ENCODE measurements around the gene PLBD2. TPM values are rescaled to one million over a fixed set of nuclear protein-coding genes. Genes with fewer than 3 reads are reported as not detected.
"Not testable (repeated sequence)": the region's sequence is repeated elsewhere in the genome, so short reads cannot be mapped to it uniquely, and the experiment has no call there.

Gene PLBD2
- total and polyA plus RNA-seq, 10 of the 15 experiments (the other 5 are each of a cell fraction or from before 2014, with no cell fraction given), result 1.4 to 16.6 (median 5.9) TPM

DNA sequence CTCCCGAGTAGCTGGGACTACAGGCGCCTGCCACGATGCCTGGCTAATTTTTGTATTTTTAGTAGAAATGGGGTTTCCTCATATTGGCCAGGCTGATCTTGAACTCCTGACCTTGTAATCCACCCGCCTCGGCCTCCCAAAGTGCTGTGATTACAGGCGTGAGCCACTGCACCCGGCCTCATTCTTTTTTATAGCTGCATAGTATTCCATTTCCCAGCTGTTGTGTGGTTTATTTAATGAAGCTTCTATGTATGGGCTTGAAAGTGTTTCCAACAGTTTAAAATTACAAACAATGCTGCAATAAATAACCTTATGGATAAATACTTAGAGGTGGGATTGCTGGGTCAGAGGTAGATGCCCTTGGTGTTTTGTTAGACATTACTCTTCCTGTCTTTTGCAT, 4.2 kb upstream of the PLBD2 start:
- SMC1A ChIA-PET (ENCODE audit: uncharacterized antibody, unreplicated experiment), result interaction anchor here (1.5 kb wide), 1 partner anchor 19 kb away, joined by 3 read pairs; the partner anchor contains the start of gene SLC8B1
- H3K9ac ChIP-seq (ENCODE audit: control insufficient read depth, insufficient read depth, low read length); DNase-seq (ENCODE audit: low read depth, low spot score); BruUV-seq (replicated peaks); H3K4me2 ChIP-seq (ENCODE audit: control insufficient read depth, insufficient read depth); H3K9me3 ChIP-seq (replicated peaks; ENCODE audit: control insufficient read depth, insufficient read depth, low read length); H2AFZ ChIP-seq (ENCODE audit: control insufficient read depth, low read depth, low read length); RAD21 ChIA-PET (ENCODE audit: unreplicated experiment); ATAC-seq; FAIRE-seq; H3K36me3 ChIP-seq (ENCODE audit: control insufficient read depth in 2 of 2, insufficient read depth in 2 of 2, low read length in 1 of 2); CTCF ChIA-PET; H3K4me1 ChIP-seq (ENCODE audit: control insufficient read depth, insufficient read depth, low read length); H4K20me1 ChIP-seq (ENCODE audit: control insufficient read depth, insufficient read depth); intact Hi-C loops (cut with micrococcal nuclease; ENCODE audit: unreplicated experiment); H3K27ac ChIP-seq (ENCODE audit: control insufficient read depth, insufficient read depth); H3K79me2 ChIP-seq (ENCODE audit: control insufficient read depth, insufficient read depth, low read length); H3K27me3 ChIP-seq (replicated peaks in 1 of 2; ENCODE audit: control insufficient read depth in 2 of 2, insufficient read depth in 2 of 2, low read length in 1 of 2); in situ Hi-C loops (cut with MboI); H3K4me3 ChIP-seq: not testable (repeated sequence)
- WGBS (ENCODE audit: insufficient coverage, insufficient replicate concordance, low lambda C conversion rate, missing lambda C conversion rate), result 68% methylated on average over 7 of the region's 7 CpGs
- POLR2A ChIA-PET, result interaction anchor here (0.5 to 0.8 kb wide), 3 partner anchors 9 to 96 kb away, joined by 3 to 4 read pairs (median 4); no protein-coding TSS in a partner anchor

DNA sequence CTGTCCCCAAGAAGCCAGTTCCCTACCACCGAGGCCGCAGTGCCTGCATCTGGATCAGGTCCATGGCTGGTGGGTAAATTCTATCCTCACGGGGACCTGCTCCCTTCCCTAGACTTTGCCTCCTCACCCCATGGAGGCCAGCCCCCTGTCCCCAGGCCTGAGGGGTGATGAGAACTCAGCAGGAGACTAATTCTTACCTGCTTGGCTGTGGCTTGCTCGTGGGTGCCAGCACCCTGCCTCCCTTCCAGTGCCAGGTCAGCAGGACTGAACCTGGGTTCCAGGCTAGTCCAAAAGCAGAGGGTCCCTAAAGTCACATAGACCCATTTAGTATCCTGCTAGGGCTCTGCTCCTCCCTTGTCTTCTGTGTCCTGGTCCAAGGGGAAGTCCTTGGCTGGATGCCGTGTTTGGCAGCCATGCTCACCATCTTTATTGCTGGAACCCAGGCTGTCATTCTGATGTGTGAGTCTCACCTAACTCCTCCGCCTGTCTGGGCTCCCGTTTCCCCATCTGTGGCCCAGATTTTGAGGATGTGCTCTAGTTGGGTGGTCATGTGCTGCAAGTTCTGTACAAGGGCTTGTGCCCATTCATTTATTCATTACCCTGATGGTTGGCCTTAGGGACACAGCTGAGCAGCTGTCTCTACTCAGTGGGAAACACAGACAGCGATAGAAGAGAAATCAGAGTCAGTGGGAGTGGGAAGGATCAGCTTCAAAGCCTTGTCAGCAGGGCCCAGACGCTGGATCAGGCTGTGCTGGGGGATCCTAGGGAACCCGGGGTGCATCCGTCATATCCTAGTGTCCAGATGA, 949 bp downstream of the PLBD2 start:
- SMC1A ChIA-PET (ENCODE audit: uncharacterized antibody, unreplicated experiment), result interaction anchor here (1.1 to 1.5 kb wide), 2 partner anchors 24 to 32 kb away, joined by 3 to 4 read pairs; partner anchors contain the start of gene SLC8B1
- H3K9ac ChIP-seq (ENCODE audit: control insufficient read depth, insufficient read depth, low read length), result peak overlapping the region; percentile 62
- BruUV-seq (replicated peaks), result no TSS peak
- POLR2A ChIA-PET, result interaction anchor here (1.5 kb wide), 1 partner anchor 24 kb away, joined by 4 read pairs; the partner anchor contains the start of gene SLC8B1
- in situ Hi-C loops (cut with MboI) (no loop called here), intact Hi-C loops (cut with micrococcal nuclease; ENCODE audit: unreplicated experiment) (loop anchor here (2.0 kb wide), 1 partner anchor 25 kb away; the partner anchor contains the start of gene SLC8B1)
- H4K20me1 ChIP-seq (ENCODE audit: control insufficient read depth, insufficient read depth), result no peaks in the 10 kb centered on the region
- ATAC-seq, result peak; percentile 12
- H3K4me2 ChIP-seq (ENCODE audit: control insufficient read depth, insufficient read depth), result peak overlapping the region; percentile 84
- no peak for DNase-seq (ENCODE audit: low read depth, low spot score)
- TF ChIP-seq ZBTB40 (IDR thresholded peaks at IDR 0.05; ENCODE audit: borderline replicate concordance) (no peak), ZZZ3 (IDR thresholded peaks at IDR 0.05; ENCODE audit: control insufficient read depth, insufficient read length, low read depth) (no peak), NFYA (IDR thresholded peaks at IDR 0.05; ENCODE audit: borderline replicate concordance, low read depth, low read length) (no peak), BRCA1 (IDR thresholded peaks at IDR 0.05; ENCODE audit: low read depth, low read length) (no peak), YY1 (IDR thresholded peaks at IDR 0.05; ENCODE audit: low read depth, low read length) (0 out of 2 replicates have a peak, but pooled peaks have one; percentile 37), IKZF1 (conservative IDR thresholded peaks at IDR 0.05) (0 out of 2 replicates have a peak, but pooled peaks have one; percentile 30), ASH2L (IDR thresholded peaks at IDR 0.05; ENCODE audit: borderline replicate concordance, low read depth) (no peak), ZNF384 (IDR thresholded peaks at IDR 0.05; ENCODE audit: borderline replicate concordance, low read depth, low read length) (no peak)
- TF ChIP-seq, protein P1, sequence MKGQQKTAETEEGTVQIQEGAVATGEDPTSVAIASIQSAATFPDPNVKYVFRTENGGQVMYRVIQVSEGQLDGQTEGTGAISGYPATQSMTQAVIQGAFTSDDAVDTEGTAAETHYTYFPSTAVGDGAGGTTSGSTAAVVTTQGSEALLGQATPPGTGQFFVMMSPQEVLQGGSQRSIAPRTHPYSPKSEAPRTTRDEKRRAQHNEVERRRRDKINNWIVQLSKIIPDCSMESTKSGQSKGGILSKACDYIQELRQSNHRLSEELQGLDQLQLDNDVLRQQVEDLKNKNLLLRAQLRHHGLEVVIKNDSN (IDR thresholded peaks at IDR 0.05; ENCODE audit: borderline replicate concordance, extremely low read length, insufficient read depth, low read depth, low read length), result no peak
- H3K4me1 ChIP-seq (ENCODE audit: control insufficient read depth, insufficient read depth, low read length), result 0 out of 2 replicates have a peak, but pooled peaks cover 4% of the 10 kb centered on the region
- CTCF ChIA-PET, result interaction anchor here (1.2 to 2.1 kb wide), 2 partner anchors 25 to 33 kb away, joined by 5 to 6 read pairs; partner anchors contain the start of gene SLC8B1
- H3K4me3 ChIP-seq, result peak overlapping the region; percentile 71
- H3K9me3 ChIP-seq (replicated peaks; ENCODE audit: control insufficient read depth, insufficient read depth, low read length), result no peaks in the 10 kb centered on the region
- peaks cover 7% of the 10 kb centered on the region; the same call in 1 of the 2 replicates for H3K79me2 ChIP-seq (ENCODE audit: control insufficient read depth, insufficient read depth, low read length)
- no peaks in the 10 kb centered on the region for H3K27me3 ChIP-seq (replicated peaks in 1 of 2; ENCODE audit: control insufficient read depth in 2 of 2, insufficient read depth in 2 of 2, low read length in 1 of 2)
- H3K36me3 ChIP-seq (ENCODE audit: control insufficient read depth in 2 of 2, insufficient read depth in 2 of 2, low read length in 1 of 2), result no peaks in the 10 kb centered on the region
- H3K27ac ChIP-seq (ENCODE audit: control insufficient read depth, insufficient read depth), result no peak overlapping the region
- FAIRE-seq, result no peak
- WGBS (ENCODE audit: insufficient coverage, insufficient replicate concordance, low lambda C conversion rate, missing lambda C conversion rate), result 58% methylated on average over 11 of the region's 11 CpGs
- peak overlapping the region; percentile 46 for H2AFZ ChIP-seq (ENCODE audit: control insufficient read depth, low read depth, low read length)
- RAD21 ChIA-PET (ENCODE audit: unreplicated experiment), result no interaction called here

Data from GM12878 (cell line).